NCI-H2107 (cell line): Measurements from ENCODE around the gene ELMOD3.
"Not testable (repeated sequence)": the region's sequence is repeated elsewhere in the genome, so short reads cannot be mapped to it uniquely, and the experiment has no call there.

Experiments used
- DNase-seq: peaks from one replicate; lab custom pipeline; 2025; lab: John Stamatoyannopoulos, UW

Gene ELMOD3

DNA sequence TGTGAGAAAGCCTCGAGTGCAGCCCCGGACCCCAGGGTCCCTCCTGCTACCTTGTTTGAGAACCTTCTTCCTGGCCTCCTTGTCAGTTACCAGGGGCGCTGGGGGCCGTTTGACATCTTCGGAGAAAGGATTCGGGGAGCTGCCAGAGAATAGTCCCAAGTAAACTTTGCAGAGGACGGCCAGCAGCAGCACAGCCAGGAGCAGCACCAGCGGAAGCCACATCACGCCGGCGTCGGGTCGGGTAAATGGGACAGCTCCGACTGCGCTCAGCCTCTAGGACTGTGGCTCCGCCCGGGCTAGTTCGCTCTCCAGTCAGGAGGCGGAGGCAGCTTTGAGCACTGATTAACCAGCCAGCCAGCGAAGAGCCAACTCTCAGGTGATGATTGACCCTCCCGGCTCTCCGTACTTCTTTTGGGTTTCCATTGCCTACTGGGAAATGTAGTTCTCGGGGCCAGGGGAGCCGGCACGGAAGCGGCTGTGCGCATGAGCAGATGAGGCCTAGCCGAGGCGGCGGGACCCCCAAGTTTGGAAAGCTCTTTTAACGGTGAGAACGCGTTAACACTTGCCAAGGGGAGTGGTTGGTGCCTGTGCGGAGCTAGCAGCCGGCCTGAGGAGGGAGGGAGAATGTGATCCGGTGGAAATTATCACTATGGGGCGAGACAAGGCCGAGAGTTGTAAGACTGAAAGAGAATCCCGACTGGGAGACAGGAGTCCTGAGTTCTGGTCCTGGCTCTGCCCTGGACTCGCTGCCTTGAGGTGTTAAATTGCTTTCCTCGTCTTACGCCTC lies at the start of gene ELMOD3, which contains the start of gene RETSAT:
TSS of gene ELMOD3 (plus strand) at position 484 of the 787 bp plus-strand sequence. CDS start 2,430 bp downstream, outside the sequence.
TSS of gene RETSAT (minus strand) at position 243 of the 787 bp plus-strand sequence. CDS start at position 222, 21 bp downstream.
- DNase-seq: peak; percentile 94

GRCh38 chr2:85307527-85307897 lies 47.1 kb upstream of the ELMOD3 start:
- DNase-seq: no peak

GRCh38 chr2:85308201-85308600 lies 46.4 kb upstream of the ELMOD3 start:
- no peak for DNase-seq

DNA sequence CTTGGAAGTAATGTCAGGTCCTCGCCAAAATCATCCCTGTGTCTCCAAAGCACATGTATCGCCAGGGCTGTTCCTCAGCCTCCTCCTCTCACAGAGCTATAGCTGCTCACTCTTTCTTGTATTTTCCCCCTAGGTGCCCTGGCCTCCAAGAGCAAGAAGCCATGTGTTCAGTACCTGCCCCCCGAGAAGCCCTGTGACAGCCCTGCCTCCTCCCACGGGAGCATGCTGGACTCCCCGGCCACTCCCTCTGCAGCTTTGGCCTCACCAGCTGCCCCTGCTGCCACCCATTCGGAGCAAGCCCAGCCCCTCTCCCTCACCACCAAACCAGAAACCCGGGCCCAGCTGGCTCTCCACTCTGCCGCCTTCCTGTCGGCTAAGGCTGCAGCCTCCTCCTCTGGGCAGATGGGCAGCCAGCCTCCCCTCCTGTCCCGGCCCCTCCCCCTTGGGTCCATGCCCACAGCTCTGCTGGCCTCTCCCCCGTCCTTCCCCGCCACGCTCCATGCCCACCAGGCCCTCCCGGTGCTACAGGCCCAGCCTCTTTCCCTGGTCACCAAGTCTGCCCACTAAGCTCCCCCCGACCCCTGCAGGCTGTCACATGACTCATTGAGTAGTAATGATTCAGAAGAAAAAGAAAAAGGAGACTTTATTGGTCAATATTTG lies 45.5 kb upstream of the ELMOD3 start:
- peak; percentile 11 for DNase-seq

- no peak for DNase-seq
These were observed 44.8 kb upstream of the ELMOD3 start for GRCh38 chr2:85309699-85310321.

DNA sequence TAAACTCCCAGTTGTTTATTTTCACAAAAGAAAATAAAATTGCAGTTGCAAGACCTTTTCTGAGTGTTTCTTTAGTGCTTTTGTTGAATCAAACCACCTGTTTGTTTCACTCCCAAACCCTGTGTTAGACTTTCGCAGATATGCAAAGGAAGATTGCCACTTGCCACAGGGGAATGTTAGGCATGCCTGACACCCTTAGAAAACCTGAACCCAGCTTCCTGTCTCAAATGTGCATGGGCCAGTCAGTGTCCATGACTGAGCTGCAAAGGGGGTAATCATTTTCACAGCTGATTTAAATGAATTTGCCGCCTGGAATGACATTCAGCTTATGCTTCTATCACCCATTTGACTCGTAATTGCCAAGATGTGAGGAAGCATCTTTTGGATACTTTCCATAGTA lies 44.2 kb upstream of the ELMOD3 start:
- no peak for DNase-seq

- no peak for DNase-seq
These were observed 42.2 kb upstream of the ELMOD3 start for GRCh38 chr2:85312404-85312803.

DNA sequence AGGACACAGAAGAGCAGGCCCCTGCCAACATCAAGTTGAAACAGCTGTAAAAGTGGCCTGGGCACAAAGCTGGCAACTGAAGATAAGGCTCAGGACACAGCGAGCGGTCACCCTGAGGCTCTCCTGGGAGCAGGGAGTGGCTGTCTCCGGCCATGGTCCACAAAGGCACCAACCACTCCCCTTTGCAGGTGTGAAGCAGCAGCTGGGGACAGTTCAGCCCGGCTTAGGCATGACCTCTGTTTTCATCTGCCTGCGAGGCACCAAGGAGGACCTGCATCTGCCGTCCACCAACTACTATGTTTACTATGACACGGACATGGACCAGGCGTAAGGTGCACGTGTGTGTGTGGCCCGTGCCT lies 39.7 kb upstream of the ELMOD3 start:
- no peak for DNase-seq

GRCh38 chr2:85315921-85316320 lies 38.6 kb upstream of the ELMOD3 start:
- not testable (repeated sequence) for DNase-seq

DNA sequence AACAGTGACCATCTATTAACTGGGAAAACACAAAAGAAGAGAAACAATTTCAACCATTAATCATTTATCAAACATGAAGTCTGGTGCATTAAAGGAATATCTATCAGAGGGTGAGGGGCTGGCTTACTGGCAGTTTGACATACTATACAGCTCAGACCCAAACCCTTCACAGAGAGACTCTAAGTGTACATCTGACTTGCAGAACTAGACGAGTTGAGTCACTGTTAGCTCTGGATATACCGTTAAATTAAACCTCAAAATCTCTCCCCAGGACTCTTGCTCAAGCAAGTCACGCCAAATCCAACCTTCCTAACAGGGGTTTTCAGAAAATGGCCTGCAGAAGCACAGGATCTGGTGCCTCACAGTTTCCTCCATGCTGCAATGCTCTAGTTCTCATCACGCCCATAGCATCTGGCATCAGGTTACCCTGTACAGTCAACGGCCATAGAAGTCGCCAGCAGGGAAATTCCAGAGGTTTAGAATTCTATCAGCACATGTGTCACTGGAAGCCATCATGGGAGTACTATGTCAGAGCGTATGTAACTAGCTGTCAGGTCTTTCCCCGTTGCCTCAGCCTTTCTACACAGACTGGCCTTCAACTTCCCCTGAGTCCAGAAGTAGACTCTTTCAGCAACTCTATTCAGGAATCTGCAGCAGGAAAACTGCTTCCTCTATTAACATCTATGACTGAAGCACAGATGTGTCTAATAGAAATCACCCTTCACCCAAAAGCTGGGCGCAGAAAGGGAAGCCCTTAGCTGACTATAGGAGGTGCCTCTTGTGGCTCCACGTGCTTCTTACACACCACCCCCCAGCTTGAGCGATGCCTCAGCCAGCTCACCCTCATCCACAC lies 36.1 kb upstream of the ELMOD3 start:
- peak; percentile 27 for DNase-seq

GRCh38 chr2:85319796-85320195 lies 34.8 kb upstream of the ELMOD3 start:
- no peak for DNase-seq

DNA sequence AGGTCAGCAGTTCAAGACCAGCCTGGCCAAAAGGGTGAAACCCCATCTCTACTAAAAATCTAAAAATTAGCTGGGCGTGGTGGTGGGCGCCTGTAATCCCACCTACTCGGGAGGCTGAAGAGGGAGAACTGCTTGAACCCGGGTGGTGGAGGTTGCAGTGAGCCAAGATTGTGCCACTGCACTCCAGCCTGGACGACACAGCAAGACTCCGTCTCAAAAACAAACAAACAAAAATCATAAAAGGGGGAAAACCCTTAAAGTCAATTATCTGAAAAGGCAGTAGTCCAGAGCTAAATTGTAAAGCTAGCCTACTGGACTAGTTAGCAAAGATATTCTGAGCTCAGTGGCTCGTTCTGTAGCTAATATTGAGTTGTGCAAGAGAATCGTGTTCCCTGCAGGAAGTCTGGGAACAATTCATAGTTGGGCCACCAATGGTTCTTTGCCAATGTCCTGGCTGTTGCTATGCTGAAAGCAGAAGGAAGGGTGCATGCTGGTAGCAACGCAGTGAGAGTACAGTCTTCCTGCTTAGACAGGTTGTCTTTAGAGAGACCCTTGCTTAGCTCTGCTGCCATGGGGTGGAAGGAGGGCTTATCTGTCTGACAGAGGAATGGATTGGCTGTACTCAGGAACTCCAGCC lies 31.1 kb upstream of the ELMOD3 start:
- DNase-seq: no peak

GRCh38 chr2:85323988-85324367 lies 30.6 kb upstream of the ELMOD3 start:
- not testable (repeated sequence) for DNase-seq

GRCh38 chr2:85324639-85325465 lies 29.7 kb upstream of the ELMOD3 start:
- DNase-seq: no peak

DNA sequence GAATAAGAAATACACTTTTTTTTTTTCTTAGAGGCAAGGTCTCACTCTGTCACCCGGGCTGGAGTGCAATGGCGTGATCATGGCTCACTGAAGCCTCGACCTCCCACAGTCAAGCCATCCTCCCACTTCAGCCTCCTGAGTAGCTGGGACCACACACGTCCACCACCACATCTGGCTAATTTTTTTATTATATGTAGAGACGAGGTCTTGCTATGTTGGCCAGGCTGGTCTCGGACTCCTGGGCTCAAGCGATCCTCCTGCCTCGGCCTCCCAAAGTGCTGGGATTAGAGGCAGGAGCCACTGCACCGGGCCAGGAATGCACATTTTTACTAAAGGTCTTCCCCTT lies 29.1 kb upstream of the ELMOD3 start:
- DNase-seq: no peak

GRCh38 chr2:85326406-85327159 lies 28.0 kb upstream of the ELMOD3 start:
- no peak for DNase-seq

DNA sequence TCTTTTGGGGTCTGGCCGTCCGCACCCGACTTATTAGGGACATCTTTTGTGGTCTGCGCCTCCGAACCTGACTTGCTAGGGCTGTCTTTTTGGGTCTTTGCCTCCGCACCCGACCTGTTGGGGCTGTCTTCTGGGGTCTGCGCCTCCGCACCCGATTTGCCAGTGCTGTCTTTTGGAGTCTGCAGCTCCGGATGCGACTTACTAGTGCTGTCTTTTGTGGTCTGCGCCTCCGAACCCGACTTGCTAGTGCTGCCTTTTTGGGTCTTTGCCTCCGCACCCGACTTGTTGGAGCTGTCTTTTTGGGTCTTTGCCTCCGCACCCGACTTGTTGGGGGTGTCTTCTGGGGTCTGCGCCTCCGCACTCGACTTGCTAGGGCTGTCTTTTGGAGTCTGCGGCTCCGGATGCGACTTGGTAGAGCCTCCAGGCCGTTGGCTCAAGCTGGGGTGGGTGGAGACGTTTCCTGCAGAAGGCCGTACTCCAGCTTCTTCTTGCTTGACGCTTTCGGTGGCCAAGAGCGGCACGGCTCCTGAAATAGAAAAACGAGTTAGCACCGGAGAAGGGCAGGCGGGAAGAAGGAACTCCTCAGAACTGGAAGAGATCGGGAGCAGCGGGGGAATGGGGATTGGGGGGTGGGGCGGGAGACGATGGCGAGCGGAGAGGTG lies 27.3 kb upstream of the ELMOD3 start:
- DNase-seq: no peak

DNA sequence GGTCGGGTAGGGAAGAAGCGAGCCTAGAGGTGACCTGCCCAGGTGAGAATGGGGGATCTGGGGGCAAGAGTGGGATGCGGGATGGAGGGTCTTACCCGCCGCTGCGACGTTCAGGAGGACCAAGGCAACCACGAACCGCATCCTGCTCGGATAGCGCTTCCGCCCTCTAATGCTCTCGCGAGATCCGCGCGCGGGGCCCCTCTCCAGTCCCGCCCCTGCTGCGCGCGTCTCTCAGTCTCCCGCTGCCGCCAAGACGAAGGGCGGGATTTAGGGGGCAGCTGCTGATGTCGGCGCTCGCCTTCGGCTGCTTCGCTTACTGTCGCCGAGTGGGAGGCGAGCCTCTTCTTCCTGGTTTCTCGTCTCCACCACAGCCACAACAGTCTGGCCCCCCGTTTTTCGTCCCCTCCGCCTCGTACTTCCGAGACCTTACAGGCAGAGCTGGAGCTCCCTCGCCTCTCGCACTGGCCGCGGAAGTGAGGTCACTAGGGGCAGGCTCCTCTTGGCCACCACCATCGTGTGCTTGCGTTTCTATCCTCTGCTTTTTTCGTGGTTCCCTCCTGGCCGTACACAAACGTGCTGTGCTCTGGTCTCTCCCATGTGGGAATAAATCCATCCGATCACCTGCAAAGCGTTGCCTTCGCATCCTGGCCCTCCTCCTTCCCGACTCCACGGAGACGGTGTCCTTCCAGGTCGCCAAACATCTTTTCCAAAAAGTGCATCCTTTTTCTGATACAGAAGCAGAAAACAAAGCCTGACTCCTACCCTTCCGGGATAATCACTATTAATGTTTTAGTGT lies 26.5 kb upstream of the ELMOD3 start, which contains the start of gene TGOLN2:
TSS of gene TGOLN2 (minus strand) at position 168 of the 796 bp plus-strand sequence. CDS start at position 141, 27 bp downstream.
- peak; percentile 90 for DNase-seq
